ENCODE measurements around the gene COLEC11.

The COLEC11 gene

GRCh38 chr2:3665886-3666612 is 71.1 kb downstream of the COLEC11 start:
- H3K27ac Mint-ChIP-seq, result no peak overlapping the region
- TF ChIP-seq CTCF (IDR thresholded peaks at IDR 0.05; ENCODE audit: unreplicated experiment in 3 of 3), result no peak
- H3K4me3 Mint-ChIP-seq, result no peak overlapping the region
- H3K36me3 Mint-ChIP-seq (ENCODE audit: low read depth), result no peaks in the 10 kb centered on the region
- peaks cover 4% of the 10 kb centered on the region for H3K27me3 Mint-ChIP-seq (ENCODE audit: low read depth)
- no peaks in the 10 kb centered on the region for H3K9me3 Mint-ChIP-seq
- H3K4me1 Mint-ChIP-seq, result peaks cover 8% of the 10 kb centered on the region

GRCh38 chr2:3666613-3666975 is 71.7 kb downstream of the COLEC11 start:
- H3K4me1 Mint-ChIP-seq, result peaks cover 2% of the 10 kb centered on the region
- no peak overlapping the region for H3K27ac Mint-ChIP-seq
- no peak overlapping the region for H3K4me3 Mint-ChIP-seq
- H3K27me3 Mint-ChIP-seq (ENCODE audit: low read depth), result peaks cover 4% of the 10 kb centered on the region
- H3K9me3 Mint-ChIP-seq, result no peaks in the 10 kb centered on the region
- TF ChIP-seq CTCF (IDR thresholded peaks at IDR 0.05; ENCODE audit: unreplicated experiment in 3 of 3), result no peak
- no peaks in the 10 kb centered on the region for H3K36me3 Mint-ChIP-seq (ENCODE audit: low read depth)

- Mint-ChIP-seq H3K27me3 (ENCODE audit: low read depth) (peaks cover 4% of the 10 kb centered on the region), H3K27ac (no peak overlapping the region), H3K36me3 (ENCODE audit: low read depth) (no peaks in the 10 kb centered on the region), H3K9me3 (no peaks in the 10 kb centered on the region), H3K4me3 (no peak overlapping the region), H3K4me1 (no peaks in the 10 kb centered on the region)
- TF ChIP-seq CTCF (IDR thresholded peaks at IDR 0.05; ENCODE audit: unreplicated experiment in 3 of 3), result no peak
Measured at GRCh38 chr2:3667151-3667631, 72.3 kb downstream of the COLEC11 start.

- no peak for TF ChIP-seq CTCF (IDR thresholded peaks at IDR 0.05; ENCODE audit: unreplicated experiment in 3 of 3)
- Mint-ChIP-seq H3K27ac (no peak overlapping the region), H3K27me3 (ENCODE audit: low read depth) (no peaks in the 10 kb centered on the region), H3K4me3 (no peak overlapping the region), H3K36me3 (ENCODE audit: low read depth) (no peaks in the 10 kb centered on the region), H3K4me1 (no peaks in the 10 kb centered on the region), H3K9me3 (no peaks in the 10 kb centered on the region)
Measured at GRCh38 chr2:3669656-3670055, 74.7 kb downstream of the COLEC11 start.

- no peaks in the 10 kb centered on the region for H3K36me3 Mint-ChIP-seq (ENCODE audit: low read depth)
- H3K4me3 Mint-ChIP-seq, result no peak overlapping the region
- no peaks in the 10 kb centered on the region for H3K4me1 Mint-ChIP-seq
- H3K27ac Mint-ChIP-seq, result no peak overlapping the region
- no peak for TF ChIP-seq CTCF (IDR thresholded peaks at IDR 0.05; ENCODE audit: unreplicated experiment in 3 of 3)
- no peaks in the 10 kb centered on the region for H3K9me3 Mint-ChIP-seq
- H3K27me3 Mint-ChIP-seq (ENCODE audit: low read depth), result no peaks in the 10 kb centered on the region
Measured at GRCh38 chr2:3670376-3670775, 75.5 kb downstream of the COLEC11 start.

- H3K27ac Mint-ChIP-seq, result no peak overlapping the region
- no peaks in the 10 kb centered on the region for H3K27me3 Mint-ChIP-seq (ENCODE audit: low read depth)
- no peaks in the 10 kb centered on the region for H3K9me3 Mint-ChIP-seq
- H3K4me3 Mint-ChIP-seq, result no peak overlapping the region
- H3K36me3 Mint-ChIP-seq (ENCODE audit: low read depth), result no peaks in the 10 kb centered on the region
- H3K4me1 Mint-ChIP-seq, result no peaks in the 10 kb centered on the region
- no peak for TF ChIP-seq CTCF (IDR thresholded peaks at IDR 0.05; ENCODE audit: unreplicated experiment in 3 of 3)
Measured at GRCh38 chr2:3670941-3671340, 76.0 kb downstream of the COLEC11 start.
